Panc1 (cell line): ENCODE measurements around the gene TAC3. TPM values are rescaled to one million over a fixed set of nuclear protein-coding genes. Genes with fewer than 3 reads are reported as not detected.

Source experiments
- ATAC-seq: fragments of 200-7000 bp; cut with Tn5 transposase; 2 replicates; pipeline ENCODE4 v1.9.1; 2020; ENCODE audit warnings: mild to moderate bottlenecking, moderate library complexity
- BruUV-seq: library from RNA; stranded (reverse); fragments of 400-500 nt; replicated peaks from 2 replicates; lab custom pipeline; 2021; lab: Mats Ljungman, UMichigan
- CTCF ChIA-PET: fragments of 300-600 bp; sonication (Branson Sonifier 250); formaldehyde crosslinking; loops from one replicate; lab custom pipeline; 2022; ENCODE audit warnings: antibody characterized with exemption; lab: Charles Lee
- POLR2A ChIA-PET: fragments of 300-600 bp; sonication (Branson Sonifier 250); formaldehyde crosslinking; loops from one replicate; lab custom pipeline; 2022; ENCODE audit warnings: antibody characterized with exemption; lab: Charles Lee
- DNase-seq: peaks from one replicate; pipeline ENCODE4 v3.0.0-alpha.2; 2010; ENCODE audit warnings: low read depth, low spot score
- H3K27ac ChIP-seq: 2 replicates; pipeline ENCODE4 v1.5.1; 2011; ENCODE audit warnings: mild to moderate bottlenecking, low read length, inconsistent platforms
- H3K27me3 ChIP-seq: fragments of 200-500 bp; sonication (Bioruptor generic); 2 replicates; pipeline ENCODE4 v1.6.0; 2014; ENCODE audit warnings: low read length, inconsistent platforms; ENCODE audit not compliant: control insufficient read depth, insufficient read depth
- H3K36me3 ChIP-seq: fragments of 200-500 bp; sonication (Bioruptor generic); 2 replicates; pipeline ENCODE4 v1.5.1; 2014; ENCODE audit warnings: inconsistent platforms, mild to moderate bottlenecking, low read length, moderate library complexity; ENCODE audit not compliant: control insufficient read depth, insufficient read depth
- H3K4me1 ChIP-seq: 2 replicates; pipeline ENCODE4 v1.5.1; 2011; ENCODE audit warnings: inconsistent platforms, mild to moderate bottlenecking, low read length, moderate library complexity; ENCODE audit not compliant: control insufficient read depth, insufficient read depth
- H3K4me3 ChIP-seq, 2 experiments: 2 replicates each; pipeline ENCODE4 v1.5.1; 2011 to 2012; ENCODE audit warnings: low read depth in 2 of 2, low read length in 2 of 2, mild to moderate bottlenecking in 2 of 2, inconsistent platforms in 1 of 2, moderate library complexity in 1 of 2
- H3K9me3 ChIP-seq: fragments of 200-500 bp; sonication (Bioruptor generic); 2 replicates; pipeline ENCODE4 v1.5.1; 2014; ENCODE audit warnings: low read depth, mild to moderate bottlenecking, inconsistent platforms, low read length, moderate library complexity; ENCODE audit not compliant: control insufficient read depth, insufficient read depth
- CTCF ChIP-seq: fragments of 450-650 bp; IDR thresholded peaks from 2 replicates; pipeline ENCODE4 v1.5.1; 2017; ENCODE audit warnings: mild to moderate bottlenecking
- POLR2AphosphoS5 ChIP-seq: IDR thresholded peaks from 2 replicates; pipeline ENCODE4 v1.6.1; 2012; ENCODE audit warnings: mild to moderate bottlenecking, low read depth, low read length, moderate library complexity
- REST ChIP-seq, 2 experiments: IDR thresholded peaks; 2 replicates each; pipeline ENCODE4 v1.6.1; 2011 to 2012; ENCODE audit warnings: low read depth in 2 of 2, control low read depth in 1 of 2, low read length in 1 of 2, mild to moderate bottlenecking in 1 of 2, moderate library complexity in 1 of 2; ENCODE audit not compliant: insufficient read depth in 1 of 2
- SIN3A ChIP-seq: IDR thresholded peaks from 2 replicates; pipeline ENCODE4 v1.6.1; 2012; ENCODE audit warnings: low read depth, mild to moderate bottlenecking, low read length, moderate library complexity, borderline replicate concordance; ENCODE audit not compliant: insufficient read depth
- TCF7L2 ChIP-seq: IDR thresholded peaks from 2 replicates; pipeline ENCODE4 v1.6.1; 2011; ENCODE audit warnings: mild to moderate bottlenecking, low read depth, low read length, inconsistent platforms
- in situ Hi-C: cut with HindIII; loops from 2 replicates; pipeline ENCODE4 v1.10.0; 2016; ENCODE audit warnings: low sequenced_read_pairs, low pct_unique_long_range_greater_than_20kb
- intact Hi-C: fragments of 100-400 bp; cut with micrococcal nuclease; formaldehyde crosslinking; loops from one replicate; pipeline ENCODE4 v1.10.0; 2022; ENCODE audit not compliant: unreplicated experiment
- total RNA-seq: library from RNA; stranded (reverse); gene quantifications from one replicate; pipeline ENCODE4 v1.2.1, GENCODE V29; 2021; ENCODE audit not compliant: unreplicated experiment

Gene TAC3
- total RNA-seq, 1 experiment from 2014 or later = not detected

GRCh38 chr12:57044468-57044867 lies 28.1 kb upstream of the TAC3 start:
- CTCF ChIA-PET = no interaction called here
- DNase-seq = no peak
- Histone ChIP-seq H3K27ac (no peak overlapping the region), H3K4me1 (no peaks in the 10 kb centered on the region), H3K4me3 (no peak overlapping the region), H3K9me3 (no peaks in the 10 kb centered on the region), H3K36me3 (no peaks in the 10 kb centered on the region), H3K27me3 (peaks cover 25% of the 10 kb centered on the region)
- POLR2A ChIA-PET = no interaction called here
- intact Hi-C loops (no loop called here), in situ Hi-C loops (no loop called here)
- ATAC-seq = no peak
- no TSS peak for BruUV-seq
- TF ChIP-seq SIN3A (no peak), TCF7L2 (no peak), POLR2AphosphoS5 (no peak), CTCF (no peak), REST (IDR thresholded peaks at IDR 0.05; ENCODE audit: insufficient read depth in 1 of 2, low read depth in 2 of 2, low read length in 1 of 2) (no peak)

GRCh38 chr12:57042695-57043094 lies 26.4 kb upstream of the TAC3 start:
- H3K9me3 ChIP-seq = no peaks in the 10 kb centered on the region
- H3K36me3 ChIP-seq = no peaks in the 10 kb centered on the region
- no peaks in the 10 kb centered on the region for H3K4me1 ChIP-seq
- TF ChIP-seq TCF7L2 (no peak), CTCF (no peak), POLR2AphosphoS5 (no peak), SIN3A (no peak), REST (IDR thresholded peaks at IDR 0.05; ENCODE audit: insufficient read depth in 1 of 2, low read depth in 2 of 2, low read length in 1 of 2) (no peak)
- in situ Hi-C loops (no loop called here), intact Hi-C loops (no loop called here)
- ChIA-PET CTCF (no interaction called here), POLR2A (no interaction called here)
- peaks cover 25% of the 10 kb centered on the region for H3K27me3 ChIP-seq
- no TSS peak for BruUV-seq
- no peak overlapping the region for H3K27ac ChIP-seq
- DNase-seq = no peak
- H3K4me3 ChIP-seq = no peak overlapping the region
- no peak for ATAC-seq
